Kidney (tissue), 14 donors: ENCODE measurements around the gene NFYC. TPM values are rescaled to one million over a fixed set of nuclear protein-coding genes. Genes with fewer than 3 reads are reported as not detected.

Source experiments
- DNase-seq, 5 donors: peaks; one replicate each; pipeline ENCODE4 v3.0.0-alpha.2; 2013 to 2020
- FAIRE-seq: peaks from 2 replicates; lab custom pipeline; 2012; peaks lifted over from hg19 to GRCh38; lab: Jason Lieb, UNC
- H3K27ac ChIP-seq, 2 donors: one replicate each; pipeline ENCODE4 v1.7.0; 2013; ENCODE audit warnings: low read depth in 2 of 2, low read length in 2 of 2, inconsistent platforms in 1 of 2
- H3K27me3 ChIP-seq: one replicate; pipeline ENCODE4 v1.7.1; 2013; ENCODE audit warnings: low read length, inconsistent platforms; ENCODE audit not compliant: control insufficient read depth, insufficient read depth
- H3K36me3 ChIP-seq, 3 donors: one replicate each; pipeline versions ENCODE4 v1.7.0 to v1.7.1; 2013; ENCODE audit warnings: low read length in 3 of 3, control low read depth in 1 of 3, inconsistent platforms in 1 of 3; ENCODE audit not compliant: insufficient read depth in 3 of 3, control insufficient read depth in 2 of 3
- H3K4me1 ChIP-seq, 3 donors: one replicate each; pipeline versions ENCODE4 v1.7.0 to v1.7.1; 2013; ENCODE audit warnings: low read length in 3 of 3, inconsistent platforms in 1 of 3, low read depth in 1 of 3; ENCODE audit not compliant: control insufficient read depth in 2 of 3, insufficient read depth in 2 of 3
- H3K4me3 ChIP-seq, 3 donors: one replicate each; pipeline versions ENCODE4 v1.7.0 to v1.8.1; 2013; ENCODE audit warnings: low read length in 3 of 3, control low read depth in 1 of 3, inconsistent platforms in 1 of 3
- H3K9ac ChIP-seq, 3 donors: one replicate each; pipeline versions ENCODE4 v1.7.0 to v1.7.1; 2013; ENCODE audit warnings: low read length in 3 of 3, control low read depth in 1 of 3, inconsistent platforms in 1 of 3
- H3K9me3 ChIP-seq, 3 donors: one replicate each; pipeline versions ENCODE4 v1.7.0 to v1.7.1; 2013; ENCODE audit warnings: low read length in 3 of 3, control low read depth in 1 of 3, inconsistent platforms in 1 of 3; ENCODE audit not compliant: control insufficient read depth in 2 of 3, insufficient read depth in 1 of 3
- CTCF ChIP-seq: IDR thresholded peaks from 3 replicates; pipeline ENCODE4 v1.5.1; 2012; ENCODE audit warnings: mild to moderate bottlenecking, moderate library complexity, borderline replicate concordance; ENCODE audit not compliant: insufficient read depth; ENCODE audit errors: extremely low read depth
- intact Hi-C: fragments of 100-400 bp; cut with DNase I; formaldehyde crosslinking; loops from one replicate; pipeline ENCODE4 v1.11.1; 2022
- polyA plus RNA-seq: library from polyadenylated mRNA; stranded (reverse); fragments of 350-450 nt; fragmentation: Illumina TruSeq; extraction: RNeasy Lipid Tissue Mini Kit (QIAGEN cat#74804); gene quantifications from one replicate; pipeline ENCODE4 v1.2.3, GENCODE V29; 2014; ENCODE audit warnings: low read depth, low replicate concordance; ENCODE audit not compliant: insufficient read depth
- total RNA-seq: library from RNA; stranded (reverse); fragmentation: NEBNext Ultra II Directional; extraction: Animal tissue kit (Norgen Biotek cat#: 25700); gene quantifications from one replicate; pipeline ENCODE4 v1.2.1, GENCODE V29; 2021
- donor health status: control.
- donor health status: control.
- donor health status: control.
- donor health status: control.
- donor health status: control.
- donor health status: DM: yes; HTN: yes; CAD: no.
- donor health status: Normal renal cell carcinoma (clear cell type).

The NFYC gene
- total and polyA plus RNA-seq, 2 donors from 2014 or later: 52.1 to 69.3 TPM

GRCh38 chr1:40709100-40709801, 17.7 kb downstream of the NFYC start:
- FAIRE-seq: peak; percentile 74
- Histone ChIP-seq H3K9ac (peak overlapping the region; percentile 44 to 97 (median 88)), H3K27ac (peak overlapping the region; percentile 73 to 82), H3K4me1 (peaks cover 7 to 38% (median 28%) of the 10 kb centered on the region in 3 donors), H3K27me3 (no peaks in the 10 kb centered on the region), H3K9me3 (no peaks in the 10 kb centered on the region), H3K4me3 (peak overlapping the region; percentile 81 to 96 (median 89)), H3K36me3 (no peaks in the 10 kb centered on the region)
- intact Hi-C loops: no loop called here
- no peak for TF ChIP-seq CTCF
- DNase-seq: peak in 4 of 5 donors; percentile 91 to 99 (median 96)

GRCh38 chr1:40709802-40710278, 18.3 kb downstream of the NFYC start:
- Histone ChIP-seq H3K27ac (peak overlapping the region; percentile 73 to 82), H3K36me3 (no peaks in the 10 kb centered on the region), H3K9me3 (no peaks in the 10 kb centered on the region), H3K4me3 (peak overlapping the region; percentile 81 to 96 (median 89)), H3K4me1 (peaks cover 4 to 38% (median 23%) of the 10 kb centered on the region in 3 donors), H3K27me3 (no peaks in the 10 kb centered on the region), H3K9ac (peak overlapping the region; percentile 44 to 97 (median 88))
- TF ChIP-seq CTCF: no peak
- no peak for FAIRE-seq
- intact Hi-C loops: no loop called here
- DNase-seq: no peak

- peak overlapping the region; percentile 73 to 82 for H3K27ac ChIP-seq
- H3K9ac ChIP-seq: peak overlapping the region; percentile 50 to 97 (median 88)
- TF ChIP-seq CTCF: no peak
- no peak for FAIRE-seq
- intact Hi-C loops: no loop called here
- H3K9me3 ChIP-seq: no peaks in the 10 kb centered on the region
- H3K4me1 ChIP-seq: peaks cover 4 to 37% (median 19%) of the 10 kb centered on the region in 3 donors
- peak in 2 of 5 donors; percentile 39 to 48 for DNase-seq
- no peaks in the 10 kb centered on the region for H3K36me3 ChIP-seq
- H3K27me3 ChIP-seq: no peaks in the 10 kb centered on the region
- peak overlapping the region; percentile 81 to 96 (median 89) for H3K4me3 ChIP-seq
Measured at GRCh38 chr1:40710581-40711315, 19.2 kb downstream of the NFYC start.
